ENCODE results near the gene PIP5KL1.

PIP5KL1 gene

DNA sequence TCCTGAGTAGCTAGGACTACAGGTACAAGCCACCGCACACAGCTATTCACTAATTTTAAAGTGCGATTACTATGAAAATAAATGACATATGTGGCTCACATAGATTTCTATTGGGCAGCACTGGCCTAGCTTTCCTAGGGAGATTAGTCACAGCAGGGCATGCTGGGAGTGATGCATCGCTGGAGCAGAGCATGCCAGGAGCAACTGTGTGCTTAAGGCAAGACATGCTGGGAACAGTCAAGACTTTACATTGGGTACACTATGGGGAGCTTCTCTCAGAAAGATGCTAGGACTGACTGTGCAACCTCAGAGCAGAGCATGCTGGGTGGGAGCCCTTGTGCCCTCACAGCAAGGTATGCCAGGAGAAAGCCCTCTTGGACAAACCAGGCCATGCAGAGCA lies 40.5 kb downstream of the PIP5KL1 start:
- no peak for TF ChIP-seq NFIC (IDR thresholded peaks at IDR 0.05)
- TF ChIP-seq, protein P1, sequence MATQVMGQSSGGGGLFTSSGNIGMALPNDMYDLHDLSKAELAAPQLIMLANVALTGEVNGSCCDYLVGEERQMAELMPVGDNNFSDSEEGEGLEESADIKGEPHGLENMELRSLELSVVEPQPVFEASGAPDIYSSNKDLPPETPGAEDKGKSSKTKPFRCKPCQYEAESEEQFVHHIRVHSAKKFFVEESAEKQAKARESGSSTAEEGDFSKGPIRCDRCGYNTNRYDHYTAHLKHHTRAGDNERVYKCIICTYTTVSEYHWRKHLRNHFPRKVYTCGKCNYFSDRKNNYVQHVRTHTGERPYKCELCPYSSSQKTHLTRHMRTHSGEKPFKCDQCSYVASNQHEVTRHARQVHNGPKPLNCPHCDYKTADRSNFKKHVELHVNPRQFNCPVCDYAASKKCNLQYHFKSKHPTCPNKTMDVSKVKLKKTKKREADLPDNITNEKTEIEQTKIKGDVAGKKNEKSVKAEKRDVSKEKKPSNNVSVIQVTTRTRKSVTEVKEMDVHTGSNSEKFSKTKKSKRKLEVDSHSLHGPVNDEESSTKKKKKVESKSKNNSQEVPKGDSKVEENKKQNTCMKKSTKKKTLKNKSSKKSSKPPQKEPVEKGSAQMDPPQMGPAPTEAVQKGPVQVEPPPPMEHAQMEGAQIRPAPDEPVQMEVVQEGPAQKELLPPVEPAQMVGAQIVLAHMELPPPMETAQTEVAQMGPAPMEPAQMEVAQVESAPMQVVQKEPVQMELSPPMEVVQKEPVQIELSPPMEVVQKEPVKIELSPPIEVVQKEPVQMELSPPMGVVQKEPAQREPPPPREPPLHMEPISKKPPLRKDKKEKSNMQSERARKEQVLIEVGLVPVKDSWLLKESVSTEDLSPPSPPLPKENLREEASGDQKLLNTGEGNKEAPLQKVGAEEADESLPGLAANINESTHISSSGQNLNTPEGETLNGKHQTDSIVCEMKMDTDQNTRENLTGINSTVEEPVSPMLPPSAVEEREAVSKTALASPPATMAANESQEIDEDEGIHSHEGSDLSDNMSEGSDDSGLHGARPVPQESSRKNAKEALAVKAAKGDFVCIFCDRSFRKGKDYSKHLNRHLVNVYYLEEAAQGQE (IDR thresholded peaks at IDR 0.05; ENCODE audit: low read depth), result no peak
- no peak for TF ChIP-seq FOXM1 (IDR thresholded peaks at IDR 0.05; ENCODE audit: borderline replicate concordance, low read depth)
- no peak for TF ChIP-seq EP300 (IDR thresholded peaks at IDR 0.05; ENCODE audit: borderline replicate concordance)
- no peak for TF ChIP-seq TEAD4 (IDR thresholded peaks at IDR 0.05)
- TF ChIP-seq CEBPB (IDR thresholded peaks at IDR 0.05), result no peak
- TF ChIP-seq TCF12 (IDR thresholded peaks at IDR 0.05; ENCODE audit: low read depth), result no peak
- no peak for TF ChIP-seq CREB1 (IDR thresholded peaks at IDR 0.05; ENCODE audit: low read depth)
- TF ChIP-seq USF1 (IDR thresholded peaks at IDR 0.05), result no peak
- no peak for TF ChIP-seq EGR1 (IDR thresholded peaks at IDR 0.05)
- no peak for TF ChIP-seq YY1 (IDR thresholded peaks at IDR 0.05; ENCODE audit: low read depth)
- TF ChIP-seq RAD21 (IDR thresholded peaks at IDR 0.05; ENCODE audit: low read depth), result no peak

DNA sequence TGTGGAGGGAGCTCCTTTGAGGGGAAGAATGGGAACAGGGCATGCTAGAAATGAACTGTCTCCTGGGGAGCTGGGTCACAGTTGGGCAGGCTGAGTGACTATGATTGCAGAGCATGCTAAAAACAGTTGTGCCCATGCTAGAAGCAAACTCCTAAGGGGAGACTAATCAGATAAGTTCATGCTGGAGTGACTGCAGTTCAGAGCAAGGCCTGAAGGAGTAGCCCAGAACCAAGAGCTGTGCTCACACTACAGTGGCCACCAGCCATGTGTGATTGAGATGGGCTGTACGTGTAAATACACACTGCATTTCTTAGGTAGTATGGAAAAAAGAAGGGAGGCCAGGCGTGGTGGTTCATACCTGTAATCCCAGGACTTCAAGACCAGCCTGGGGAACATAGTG lies 42.8 kb downstream of the PIP5KL1 start:
- TF ChIP-seq CEBPB (IDR thresholded peaks at IDR 0.05), result no peak
- no peak for TF ChIP-seq TEAD4 (IDR thresholded peaks at IDR 0.05)
- no peak for TF ChIP-seq TAF1 (IDR thresholded peaks at IDR 0.05; ENCODE audit: low read depth)
- TF ChIP-seq, protein P1 (IDR thresholded peaks at IDR 0.05; ENCODE audit: low read depth), result no peak
- no peak for TF ChIP-seq CREB1 (IDR thresholded peaks at IDR 0.05; ENCODE audit: low read depth)
- TF ChIP-seq EP300 (IDR thresholded peaks at IDR 0.05; ENCODE audit: borderline replicate concordance), result no peak
- TF ChIP-seq TCF12 (IDR thresholded peaks at IDR 0.05; ENCODE audit: low read depth), result no peak
- TF ChIP-seq EGR1 (IDR thresholded peaks at IDR 0.05), result no peak
- TF ChIP-seq FOXM1 (IDR thresholded peaks at IDR 0.05; ENCODE audit: borderline replicate concordance, low read depth), result no peak
- no peak for TF ChIP-seq MAX (IDR thresholded peaks at IDR 0.05)
- TF ChIP-seq ZBTB7A (IDR thresholded peaks at IDR 0.05; ENCODE audit: low read depth), result no peak

- TF ChIP-seq TCF12 (IDR thresholded peaks at IDR 0.05; ENCODE audit: low read depth) (no peak), EGR1 (IDR thresholded peaks at IDR 0.05) (no peak), ZBTB7A (IDR thresholded peaks at IDR 0.05; ENCODE audit: low read depth) (no peak), EP300 (IDR thresholded peaks at IDR 0.05; ENCODE audit: borderline replicate concordance) (no peak), RAD21 (IDR thresholded peaks at IDR 0.05; ENCODE audit: low read depth) (no peak), CREB1 (IDR thresholded peaks at IDR 0.05; ENCODE audit: low read depth) (no peak), CEBPB (IDR thresholded peaks at IDR 0.05) (no peak), MAX (IDR thresholded peaks at IDR 0.05) (no peak), YY1 (IDR thresholded peaks at IDR 0.05; ENCODE audit: low read depth) (no peak)
Measured at GRCh38 chr9:127886401-127886972, 44.1 kb downstream of the PIP5KL1 start.

- TF ChIP-seq CEBPB (IDR thresholded peaks at IDR 0.05) (no peak), USF1 (IDR thresholded peaks at IDR 0.05) (no peak), CREB1 (IDR thresholded peaks at IDR 0.05; ENCODE audit: low read depth) (no peak), TCF12 (IDR thresholded peaks at IDR 0.05; ENCODE audit: low read depth) (no peak), YY1 (IDR thresholded peaks at IDR 0.05; ENCODE audit: low read depth) (no peak), EGR1 (IDR thresholded peaks at IDR 0.05) (no peak), TEAD4 (IDR thresholded peaks at IDR 0.05) (no peak), EP300 (IDR thresholded peaks at IDR 0.05; ENCODE audit: borderline replicate concordance) (no peak)
- TF ChIP-seq, protein P1 (IDR thresholded peaks at IDR 0.05; ENCODE audit: low read depth), result no peak
Measured at GRCh38 chr9:127885508-127886281, 44.9 kb downstream of the PIP5KL1 start.
